Activated CD8-positive, alpha-beta memory T cell treated with anti-CD3 and anti-CD28 coated beads, Interleukin-2, amount 50 U/mL, for 1 hour (primary cell): ENCODE results near the gene GOLGA6A.
A peak's percentile ranks its signal among the peaks of the same experiment; 100 is the strongest.
"Not testable (repeated sequence)": the region's sequence is repeated elsewhere in the genome, so short reads cannot be mapped to it uniquely, and the experiment has no call there.

Experiments
- DNase-seq: peaks from one replicate; pipeline ENCODE4 v3.0.0-alpha.2; 2020; ENCODE audit errors: extremely low read depth

Gene GOLGA6A

DNA sequence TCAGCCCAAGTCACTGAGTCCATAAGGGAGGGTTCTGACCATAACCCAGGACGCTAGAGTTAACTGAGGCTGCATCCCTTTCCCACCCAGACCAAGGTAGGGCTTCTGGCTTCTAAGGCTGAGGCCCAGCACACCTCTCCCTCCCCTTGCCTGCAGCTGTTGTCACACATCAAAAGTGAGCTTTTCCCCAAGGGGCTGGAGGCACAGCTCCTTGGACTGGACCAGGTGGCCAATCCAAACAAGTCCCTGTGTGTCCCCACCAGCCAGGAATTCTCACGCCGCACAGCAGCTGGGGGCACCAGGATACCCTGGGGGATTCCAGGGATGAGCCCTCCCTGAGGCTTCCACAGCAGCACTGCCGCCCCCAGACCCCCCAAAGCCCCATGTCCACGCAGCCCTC, 25.8 kb upstream of the GOLGA6A start:
- DNase-seq: no peak

DNA sequence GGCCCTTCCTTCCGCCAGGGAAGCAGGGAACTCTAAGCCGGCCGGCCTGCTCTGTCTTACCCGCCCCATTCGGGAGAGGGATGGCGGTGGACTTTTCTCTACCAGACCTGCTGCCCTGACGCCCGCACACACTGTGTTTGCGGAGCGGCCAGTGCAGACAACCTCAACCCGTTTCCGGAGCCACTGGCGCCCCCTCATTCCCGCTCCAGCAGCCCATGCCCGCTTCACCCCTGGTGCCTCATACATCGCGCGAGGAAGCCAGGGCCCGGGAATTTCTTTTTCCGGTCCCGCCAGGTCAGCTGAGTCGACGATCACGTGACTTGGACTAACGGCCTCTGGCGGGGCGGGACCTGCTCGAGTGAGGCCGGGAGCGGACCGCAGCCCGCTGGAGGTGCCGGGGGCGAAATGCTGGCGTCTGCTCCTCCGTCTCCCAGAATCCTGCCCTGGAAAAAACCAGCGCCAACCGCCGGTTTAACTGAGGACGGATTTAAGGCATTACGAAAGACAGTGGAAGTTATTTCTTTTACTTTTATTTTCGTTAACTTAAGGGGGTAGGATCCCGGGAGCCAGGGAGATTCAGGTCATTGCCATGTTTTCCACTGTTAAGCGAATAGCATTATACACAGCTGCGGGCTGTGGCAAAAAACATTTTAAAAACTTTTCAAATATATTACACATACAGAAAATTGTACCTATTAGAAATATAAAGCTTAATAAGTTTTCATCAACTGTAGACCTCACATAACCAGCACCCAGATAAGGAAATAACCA, 17.8 kb upstream of the GOLGA6A start:
- DNase-seq: peak; percentile 11

DNA sequence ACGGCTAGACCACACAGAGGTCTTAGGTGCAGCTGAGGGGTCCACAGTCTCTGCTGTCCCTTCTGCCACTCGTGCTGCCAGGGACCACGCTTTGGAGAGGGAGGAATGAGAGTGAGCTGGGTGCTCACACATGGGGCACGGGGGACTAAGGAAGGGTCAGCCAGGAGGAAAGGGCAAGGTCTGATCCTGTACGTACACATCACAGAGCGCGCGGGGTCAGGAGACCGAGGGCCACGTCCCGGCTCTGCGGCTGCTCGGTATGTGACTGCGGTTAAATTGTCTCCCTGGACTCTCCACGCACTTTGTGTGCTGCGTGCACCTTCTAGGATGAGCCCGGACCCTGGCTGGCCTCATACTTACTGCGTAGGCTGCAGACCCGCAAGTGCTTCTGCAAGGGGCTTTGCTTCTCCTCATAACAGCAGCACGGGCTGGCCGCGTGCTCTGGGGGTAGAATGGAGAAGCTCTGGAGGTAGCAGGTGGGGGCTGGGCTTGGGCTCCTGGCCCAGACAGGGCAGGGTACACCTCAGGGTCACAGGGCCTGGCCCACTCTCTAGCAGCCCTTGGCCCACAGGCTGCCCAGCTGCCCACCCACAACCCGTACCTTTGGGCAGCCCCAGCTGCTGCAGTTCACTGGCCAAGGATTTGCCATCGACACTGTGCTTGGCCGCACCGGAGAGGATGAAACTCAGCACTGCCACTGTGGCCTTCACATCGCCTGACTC, 14.6 kb upstream of the GOLGA6A start:
- not testable (repeated sequence) for DNase-seq

- DNase-seq: not testable (repeated sequence)
Observed at GRCh38 chr15:74095610-74096009, 13.3 kb upstream of the GOLGA6A start.

DNA sequence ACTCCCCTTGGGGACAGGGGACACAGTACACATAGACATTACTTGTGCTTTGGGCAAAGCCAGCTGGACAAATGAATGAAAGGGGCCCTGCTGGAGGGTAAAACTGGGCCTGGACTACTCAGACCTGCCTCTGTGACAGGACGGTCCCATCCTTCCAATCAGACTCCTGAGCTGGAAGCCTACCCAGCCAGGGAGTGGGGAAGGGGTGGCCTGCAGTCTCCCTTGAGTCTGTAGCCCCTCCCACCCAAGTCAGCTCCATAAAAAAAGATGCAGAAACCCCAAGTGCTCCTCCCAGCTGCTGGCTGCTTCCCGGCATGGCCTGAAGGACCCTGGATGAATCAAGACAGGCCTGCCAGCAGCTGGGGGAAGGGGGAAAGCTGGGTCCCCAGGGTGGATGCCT, 12.2 kb upstream of the GOLGA6A start:
- not testable (repeated sequence) for DNase-seq

DNA sequence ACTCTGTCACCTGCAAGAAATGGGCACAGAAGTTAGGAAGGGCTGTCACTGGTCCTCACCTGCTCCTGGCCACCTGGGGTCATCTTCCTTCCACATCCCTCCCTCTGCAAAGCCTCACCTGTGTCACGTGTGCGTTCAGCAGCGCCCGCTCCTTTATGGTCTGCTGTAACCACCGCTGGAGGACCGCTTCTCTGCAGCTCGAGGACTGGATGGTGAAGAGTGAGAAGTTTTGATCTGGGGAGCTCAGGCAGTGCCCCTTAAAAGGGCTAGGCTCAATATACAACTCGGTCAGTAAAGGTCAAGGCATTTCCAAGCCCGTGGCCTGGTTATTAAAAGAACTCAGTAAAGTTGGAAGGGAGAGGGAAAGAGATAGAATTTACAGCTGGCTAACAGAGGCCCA, 6.6 kb downstream of the GOLGA6A start:
- not testable (repeated sequence) for DNase-seq

GRCh38 chr15:74072614-74073337, 9.6 kb downstream of the GOLGA6A start:
- not testable (repeated sequence) for DNase-seq

- DNase-seq: not testable (repeated sequence)
Observed at GRCh38 chr15:74072132-74072531, 10.2 kb downstream of the GOLGA6A start.

DNA sequence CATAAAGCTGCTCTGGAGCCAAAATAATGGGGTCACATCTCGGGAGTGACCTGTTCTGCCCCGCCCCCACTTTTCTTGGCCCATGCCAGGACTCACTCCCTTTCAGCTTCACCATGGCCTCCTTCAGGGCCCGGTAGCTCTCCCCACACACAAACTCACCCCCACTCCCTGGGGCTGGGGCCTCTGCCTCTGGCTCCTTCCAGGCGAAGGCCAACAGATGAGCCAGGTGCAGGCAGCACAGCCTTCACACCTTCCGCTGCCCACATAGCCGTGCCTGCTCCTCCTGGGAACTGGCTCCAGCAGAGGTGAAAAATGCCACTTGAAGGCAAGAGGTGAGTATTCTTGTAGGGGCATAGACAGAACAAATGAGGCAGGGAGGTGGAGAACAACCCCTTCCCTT, 10.7 kb downstream of the GOLGA6A start:
- not testable (repeated sequence) for DNase-seq

GRCh38 chr15:74065684-74066411, 16.5 kb downstream of the GOLGA6A start:
- not testable (repeated sequence) for DNase-seq

DNA sequence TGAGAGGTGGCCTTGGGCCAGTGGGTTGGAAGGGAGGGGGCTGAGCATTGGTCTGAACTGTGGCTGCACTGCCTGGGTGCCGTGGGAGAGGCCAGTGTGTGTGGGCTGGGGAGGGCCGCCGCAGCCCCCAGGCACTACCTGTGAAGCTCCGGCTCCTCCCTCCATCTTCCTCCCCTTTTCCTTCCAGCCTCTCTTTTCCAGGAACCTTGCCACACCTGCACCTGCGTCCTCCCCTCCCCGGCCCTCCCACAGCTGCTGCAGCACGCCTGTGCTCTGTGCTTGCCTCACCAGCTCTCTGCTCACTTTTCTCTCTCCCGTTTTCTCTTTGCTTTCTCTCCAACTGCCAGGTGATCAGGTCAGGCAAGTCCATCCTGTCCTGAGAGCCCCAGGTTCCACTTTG, 17.5 kb downstream of the GOLGA6A start:
- not testable (repeated sequence) for DNase-seq

GRCh38 chr15:74064183-74064582, 18.2 kb downstream of the GOLGA6A start:
- not testable (repeated sequence) for DNase-seq

DNA sequence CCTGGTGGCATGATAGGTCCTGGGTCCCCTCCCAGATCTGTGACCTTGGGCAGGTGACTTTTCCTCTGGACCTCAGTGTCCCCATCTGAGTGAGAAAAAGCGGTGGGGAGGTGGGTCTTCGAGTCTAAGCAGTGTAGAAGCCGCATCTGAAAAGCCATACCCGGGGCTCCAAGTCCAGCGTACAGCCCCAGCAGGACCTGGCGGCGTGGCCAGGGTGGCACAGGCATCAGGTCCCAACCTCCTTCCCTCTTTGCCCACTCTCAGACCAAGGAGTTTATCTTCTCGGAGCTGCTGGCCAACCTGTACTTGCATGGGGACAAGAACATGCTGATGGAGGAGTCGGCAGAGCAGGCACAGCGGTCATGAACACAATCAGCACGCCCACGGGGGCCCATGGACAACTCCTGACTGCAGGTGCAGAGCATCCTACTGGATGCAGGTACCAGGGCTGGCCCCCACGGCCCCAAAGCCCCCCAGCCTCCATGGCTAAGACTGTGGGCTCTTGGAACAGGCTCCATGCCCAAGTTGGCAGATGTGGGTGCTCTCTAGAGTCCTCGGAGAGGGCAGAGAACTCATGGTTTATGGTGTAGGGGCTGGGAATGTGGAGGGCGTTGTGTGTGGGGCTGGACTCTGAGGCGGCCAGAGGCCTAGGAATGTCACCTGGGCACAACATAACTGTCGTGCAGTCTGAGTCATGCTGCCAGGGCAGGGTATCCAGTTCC, 18.8 kb downstream of the GOLGA6A start:
- not testable (repeated sequence) for DNase-seq

- no peak for DNase-seq
Observed at GRCh38 chr15:74062671-74063070, 19.7 kb downstream of the GOLGA6A start.

DNA sequence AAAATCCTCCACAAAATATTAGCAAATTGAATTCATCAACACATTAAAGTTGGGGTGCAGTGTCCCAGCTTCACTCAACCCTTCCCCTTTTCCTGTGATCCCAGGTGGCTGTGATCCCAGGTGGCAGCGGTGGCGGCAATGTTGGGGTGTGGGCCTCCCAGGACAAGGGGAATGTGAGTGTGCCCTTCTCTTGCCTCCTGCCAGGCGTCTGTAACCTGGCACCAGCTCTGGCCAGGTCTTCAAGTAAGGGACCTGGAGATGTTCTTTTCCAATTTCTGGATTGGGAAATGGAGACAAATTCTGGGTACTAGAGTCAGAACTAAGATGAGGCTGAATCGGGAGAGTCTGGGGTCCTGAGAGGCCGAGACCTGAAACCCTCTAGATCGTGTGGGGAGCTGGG, 20.1 kb downstream of the GOLGA6A start:
- DNase-seq: no peak

GRCh38 chr15:74060251-74060650, 22.1 kb downstream of the GOLGA6A start:
- no peak for DNase-seq

DNA sequence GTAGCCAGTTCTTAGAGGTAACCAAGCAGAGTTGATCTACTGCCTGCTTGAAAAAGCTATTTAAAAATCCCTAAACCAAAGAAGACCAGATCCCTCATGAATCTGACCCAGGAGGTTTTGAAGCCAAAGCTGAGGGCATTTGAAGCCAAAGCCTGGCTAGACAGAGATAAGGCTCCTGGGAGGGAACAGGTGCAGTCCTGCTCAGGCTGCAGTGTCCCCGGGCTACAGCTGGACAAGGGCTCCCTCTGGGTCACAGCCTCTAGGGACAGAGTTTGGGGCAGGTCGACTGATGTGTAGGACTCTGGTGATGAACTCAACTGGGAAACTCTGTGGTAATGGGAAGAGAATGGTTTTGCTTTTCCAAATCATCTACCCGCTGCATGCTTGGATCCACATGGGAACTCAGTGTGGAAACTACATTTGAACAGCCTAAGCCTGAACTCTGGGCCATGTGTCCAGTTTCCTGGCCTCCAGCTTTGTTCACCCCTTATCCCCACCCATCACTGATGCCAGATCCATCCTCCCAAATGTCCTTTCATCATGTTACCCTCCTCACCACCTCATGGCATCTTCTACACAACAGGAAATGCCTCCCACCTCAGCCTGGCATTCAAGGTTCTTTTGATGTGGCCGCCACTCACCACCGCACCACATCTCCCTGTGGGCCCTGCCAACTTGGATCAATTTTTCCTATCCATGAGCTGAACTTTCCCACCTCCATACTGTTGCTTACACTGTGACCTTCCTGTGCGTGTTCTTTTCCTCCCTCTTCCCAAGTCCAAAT, 23.1 kb downstream of the GOLGA6A start:
- DNase-seq: not testable (repeated sequence)

- DNase-seq: not testable (repeated sequence)
Observed at GRCh38 chr15:74056330-74056729, 26.0 kb downstream of the GOLGA6A start.

DNA sequence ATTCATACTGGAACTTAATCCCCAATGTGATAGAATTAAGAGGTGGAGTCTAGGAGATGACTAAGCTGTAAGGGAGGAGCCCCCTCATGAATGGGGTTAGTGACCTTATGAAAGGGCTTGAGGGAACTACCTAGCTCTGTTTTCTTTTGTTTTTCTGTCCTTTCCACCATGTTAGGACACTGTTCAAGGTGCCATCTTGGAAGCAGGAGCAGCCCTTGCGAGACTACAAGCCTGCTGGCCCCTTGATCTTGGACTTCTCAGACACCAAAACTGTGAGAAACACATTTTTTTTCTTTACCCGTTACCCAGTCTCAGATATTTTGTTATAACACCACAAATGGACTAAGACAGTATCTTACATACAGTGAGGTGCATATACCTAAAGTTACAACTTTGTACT, 26.5 kb downstream of the GOLGA6A start:
- DNase-seq: no peak

- DNase-seq: no peak
Observed at GRCh38 chr15:74053941-74054529, 28.3 kb downstream of the GOLGA6A start.
